Neuron (in vitro differentiated cells): Measurements from ENCODE around the gene PTGFRN.

Source experiments
- H2AFZ ChIP-seq: one replicate; pipeline ENCODE4 v1.6.1; 2013; ENCODE audit warnings: low read depth, mild to moderate bottlenecking, inconsistent platforms, low read length, moderate library complexity
- H3K27me3 ChIP-seq: one replicate; pipeline ENCODE4 v1.6.1; 2013; ENCODE audit warnings: low read length; ENCODE audit not compliant: insufficient read depth
- H3K36me3 ChIP-seq: one replicate; pipeline ENCODE4 v1.6.1; 2013; ENCODE audit warnings: low read length; ENCODE audit not compliant: insufficient read depth
- H3K4me1 ChIP-seq: one replicate; pipeline ENCODE4 v1.6.1; 2013; ENCODE audit warnings: low read length; ENCODE audit not compliant: insufficient read depth
- H3K4me3 ChIP-seq: 2 replicates; pipeline ENCODE4 v1.5.1; 2013; ENCODE audit warnings: mild to moderate bottlenecking, low read length, moderate library complexity
- H3K9me3 ChIP-seq: one replicate; pipeline ENCODE4 v1.6.1; 2013; ENCODE audit warnings: low read length

Gene PTGFRN

GRCh38 chr1:116983678-116984077, 74.0 kb downstream of the PTGFRN start:
- no peak overlapping the region for H2AFZ ChIP-seq
- peaks cover 6% of the 10 kb centered on the region for H3K36me3 ChIP-seq
- no peak overlapping the region for H3K4me3 ChIP-seq
- H3K27me3 ChIP-seq: no peaks in the 10 kb centered on the region
- H3K9me3 ChIP-seq: no peaks in the 10 kb centered on the region
- H3K4me1 ChIP-seq: no peaks in the 10 kb centered on the region

GRCh38 chr1:116984406-116985160, 74.9 kb downstream of the PTGFRN start:
- Histone ChIP-seq H3K4me1 (no peaks in the 10 kb centered on the region), H3K36me3 (peaks cover 6% of the 10 kb centered on the region), H3K9me3 (no peaks in the 10 kb centered on the region), H3K4me3 (no peak overlapping the region), H2AFZ (no peak overlapping the region), H3K27me3 (no peaks in the 10 kb centered on the region)

GRCh38 chr1:116986421-116987255, 76.9 kb downstream of the PTGFRN start:
- H2AFZ ChIP-seq: no peak overlapping the region
- H3K4me1 ChIP-seq: no peaks in the 10 kb centered on the region
- no peak overlapping the region for H3K4me3 ChIP-seq
- peaks cover 4% of the 10 kb centered on the region for H3K36me3 ChIP-seq
- no peaks in the 10 kb centered on the region for H3K9me3 ChIP-seq
- no peaks in the 10 kb centered on the region for H3K27me3 ChIP-seq

- H3K4me1 ChIP-seq: no peaks in the 10 kb centered on the region
- no peak overlapping the region for H3K4me3 ChIP-seq
- no peaks in the 10 kb centered on the region for H3K27me3 ChIP-seq
- no peaks in the 10 kb centered on the region for H3K9me3 ChIP-seq
- peaks cover 6% of the 10 kb centered on the region for H3K36me3 ChIP-seq
- no peak overlapping the region for H2AFZ ChIP-seq
These were observed 77.5 kb downstream of the PTGFRN start for GRCh38 chr1:116987256-116987555.

- Histone ChIP-seq H3K4me1 (no peaks in the 10 kb centered on the region), H3K36me3 (peaks cover 6% of the 10 kb centered on the region), H2AFZ (no peak overlapping the region), H3K27me3 (no peaks in the 10 kb centered on the region), H3K4me3 (no peak overlapping the region), H3K9me3 (no peaks in the 10 kb centered on the region)
These were observed 78.5 kb downstream of the PTGFRN start for GRCh38 chr1:116988248-116988647.

- H3K27me3 ChIP-seq: no peaks in the 10 kb centered on the region
- H3K4me1 ChIP-seq: no peaks in the 10 kb centered on the region
- H3K36me3 ChIP-seq: peaks cover 6% of the 10 kb centered on the region
- H2AFZ ChIP-seq: no peak overlapping the region
- H3K9me3 ChIP-seq: no peaks in the 10 kb centered on the region
- H3K4me3 ChIP-seq: no peak overlapping the region
These were observed 79.2 kb downstream of the PTGFRN start for GRCh38 chr1:116988908-116989307.

GRCh38 chr1:116989835-116990234, 80.1 kb downstream of the PTGFRN start:
- Histone ChIP-seq H3K4me3 (no peak overlapping the region), H3K36me3 (peaks cover 6% of the 10 kb centered on the region), H2AFZ (no peak overlapping the region), H3K9me3 (no peaks in the 10 kb centered on the region), H3K27me3 (no peaks in the 10 kb centered on the region), H3K4me1 (no peaks in the 10 kb centered on the region)

GRCh38 chr1:116990612-116991151, 81.0 kb downstream of the PTGFRN start:
- Histone ChIP-seq H3K36me3 (peaks cover 6% of the 10 kb centered on the region), H3K4me1 (no peaks in the 10 kb centered on the region), H3K4me3 (no peak overlapping the region), H3K27me3 (no peaks in the 10 kb centered on the region), H3K9me3 (no peaks in the 10 kb centered on the region), H2AFZ (no peak overlapping the region)

- Histone ChIP-seq H2AFZ (no peak overlapping the region), H3K4me3 (no peak overlapping the region), H3K9me3 (no peaks in the 10 kb centered on the region), H3K4me1 (no peaks in the 10 kb centered on the region), H3K27me3 (no peaks in the 10 kb centered on the region), H3K36me3 (peaks cover 6% of the 10 kb centered on the region)
These were observed 81.6 kb downstream of the PTGFRN start for GRCh38 chr1:116991171-116991845.

- H3K9me3 ChIP-seq: no peaks in the 10 kb centered on the region
- H3K36me3 ChIP-seq: peaks cover 6% of the 10 kb centered on the region
- H3K27me3 ChIP-seq: no peaks in the 10 kb centered on the region
- no peak overlapping the region for H3K4me3 ChIP-seq
- no peak overlapping the region for H2AFZ ChIP-seq
- no peaks in the 10 kb centered on the region for H3K4me1 ChIP-seq
These were observed 82.2 kb downstream of the PTGFRN start for GRCh38 chr1:116991918-116992317.

GRCh38 chr1:116993286-116993685, 83.6 kb downstream of the PTGFRN start:
- H2AFZ ChIP-seq: no peak overlapping the region
- no peak overlapping the region for H3K4me3 ChIP-seq
- H3K9me3 ChIP-seq: no peaks in the 10 kb centered on the region
- H3K36me3 ChIP-seq: peaks cover 4% of the 10 kb centered on the region
- H3K4me1 ChIP-seq: no peaks in the 10 kb centered on the region
- H3K27me3 ChIP-seq: no peaks in the 10 kb centered on the region

- H3K9me3 ChIP-seq: no peaks in the 10 kb centered on the region
- no peaks in the 10 kb centered on the region for H3K4me1 ChIP-seq
- no peak overlapping the region for H2AFZ ChIP-seq
- H3K4me3 ChIP-seq: no peak overlapping the region
- peaks cover 2% of the 10 kb centered on the region for H3K36me3 ChIP-seq
- H3K27me3 ChIP-seq: no peaks in the 10 kb centered on the region
These were observed 84.7 kb downstream of the PTGFRN start for GRCh38 chr1:116994411-116994810.

- Histone ChIP-seq H3K4me3 (no peak overlapping the region), H3K27me3 (no peaks in the 10 kb centered on the region), H3K36me3 (no peaks in the 10 kb centered on the region), H2AFZ (no peak overlapping the region), H3K9me3 (no peaks in the 10 kb centered on the region), H3K4me1 (no peaks in the 10 kb centered on the region)
These were observed 87.3 kb downstream of the PTGFRN start for GRCh38 chr1:116997066-116997465.
